ENCODE measurements around the gene B3GNT3.

The B3GNT3 gene

GRCh38 chr19:17834350-17835181 lies 39.6 kb downstream of the B3GNT3 start:
- no peak for DNase-seq (ENCODE audit: low spot score)

- no peak for DNase-seq (ENCODE audit: low spot score)
These were observed 40.5 kb downstream of the B3GNT3 start for GRCh38 chr19:17835182-17836006.

- no peak for DNase-seq (ENCODE audit: low spot score)
These were observed 41.6 kb downstream of the B3GNT3 start for GRCh38 chr19:17836530-17836929.

GRCh38 chr19:17837972-17838371 lies 43.0 kb downstream of the B3GNT3 start:
- DNase-seq (ENCODE audit: low spot score): no peak

GRCh38 chr19:17840019-17840418 lies 45.1 kb downstream of the B3GNT3 start:
- DNase-seq (ENCODE audit: low spot score): no peak

- DNase-seq (ENCODE audit: low spot score): no peak
These were observed 46.5 kb downstream of the B3GNT3 start for GRCh38 chr19:17841371-17841809.

GRCh38 chr19:17841810-17842662 lies 47.1 kb downstream of the B3GNT3 start:
- peak; percentile 45 for DNase-seq (ENCODE audit: low spot score)

GRCh38 chr19:17842663-17843291 lies 47.8 kb downstream of the B3GNT3 start:
- no peak for DNase-seq (ENCODE audit: low spot score)

GRCh38 chr19:17843292-17843827 lies 48.4 kb downstream of the B3GNT3 start:
- no peak for DNase-seq (ENCODE audit: low spot score)

- DNase-seq (ENCODE audit: low spot score): no peak
These were observed 49.1 kb downstream of the B3GNT3 start for GRCh38 chr19:17843908-17844490.

- no peak for DNase-seq (ENCODE audit: low spot score)
These were observed 51.2 kb downstream of the B3GNT3 start for GRCh38 chr19:17846146-17846545.

- DNase-seq (ENCODE audit: low spot score): peak; percentile 85
These were observed 52.8 kb downstream of the B3GNT3 start, which contains the start of gene JAK3 for GRCh38 chr19:17847538-17848366. Gene JAK3 (minus strand): TSS chr19:17847982. CDS start chr19:17844417, 3,565 bp downstream.

GRCh38 chr19:17848595-17849292 lies 53.8 kb downstream of the B3GNT3 start:
- no peak for DNase-seq (ENCODE audit: low spot score)

GRCh38 chr19:17854061-17854460 lies 59.1 kb downstream of the B3GNT3 start:
- no peak for DNase-seq (ENCODE audit: low spot score)

- peak; percentile 87 for DNase-seq (ENCODE audit: low spot score)
These were observed 60.6 kb downstream of the B3GNT3 start for GRCh38 chr19:17855280-17856152.

- DNase-seq (ENCODE audit: low spot score): peak; percentile 98
These were observed 64.8 kb downstream of the B3GNT3 start, which contains the start of gene RPL18A for GRCh38 chr19:17859533-17860330. Gene RPL18A (plus strand): TSS chr19:17859910. CDS start chr19:17859957, 47 bp downstream.

- DNase-seq (ENCODE audit: low spot score): no peak
These were observed 65.5 kb downstream of the B3GNT3 start for GRCh38 chr19:17860331-17860992.

Measured in germinal center (tissue), 1 donor.